ENCODE data around the gene SLC16A14. TPM values are rescaled to one million over a fixed set of nuclear protein-coding genes. Genes with fewer than 3 reads are reported as not detected.

Gene SLC16A14
- total RNA-seq, 1 experiment from 2014 or later: 0.56 TPM

DNA sequence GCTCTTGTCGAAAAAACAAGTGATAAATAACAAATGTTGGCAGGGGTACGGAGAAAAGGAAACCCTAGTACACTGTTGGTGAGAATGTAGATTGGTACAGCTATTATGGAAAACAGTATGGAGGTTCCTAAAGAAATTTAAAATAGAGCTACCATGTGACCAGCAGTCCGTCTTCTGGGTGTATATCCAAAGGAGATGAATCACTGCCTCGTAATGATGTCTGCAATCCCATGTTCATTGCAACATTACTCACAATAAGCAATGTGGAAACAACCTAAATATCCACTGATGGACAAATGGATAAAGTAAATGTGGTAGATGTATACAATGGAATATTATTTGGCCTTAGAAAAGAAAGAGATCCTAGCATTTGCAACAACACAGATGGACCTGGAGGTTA lies 50.6 kb downstream of the SLC16A14 start:
- TF ChIP-seq, protein P1, sequence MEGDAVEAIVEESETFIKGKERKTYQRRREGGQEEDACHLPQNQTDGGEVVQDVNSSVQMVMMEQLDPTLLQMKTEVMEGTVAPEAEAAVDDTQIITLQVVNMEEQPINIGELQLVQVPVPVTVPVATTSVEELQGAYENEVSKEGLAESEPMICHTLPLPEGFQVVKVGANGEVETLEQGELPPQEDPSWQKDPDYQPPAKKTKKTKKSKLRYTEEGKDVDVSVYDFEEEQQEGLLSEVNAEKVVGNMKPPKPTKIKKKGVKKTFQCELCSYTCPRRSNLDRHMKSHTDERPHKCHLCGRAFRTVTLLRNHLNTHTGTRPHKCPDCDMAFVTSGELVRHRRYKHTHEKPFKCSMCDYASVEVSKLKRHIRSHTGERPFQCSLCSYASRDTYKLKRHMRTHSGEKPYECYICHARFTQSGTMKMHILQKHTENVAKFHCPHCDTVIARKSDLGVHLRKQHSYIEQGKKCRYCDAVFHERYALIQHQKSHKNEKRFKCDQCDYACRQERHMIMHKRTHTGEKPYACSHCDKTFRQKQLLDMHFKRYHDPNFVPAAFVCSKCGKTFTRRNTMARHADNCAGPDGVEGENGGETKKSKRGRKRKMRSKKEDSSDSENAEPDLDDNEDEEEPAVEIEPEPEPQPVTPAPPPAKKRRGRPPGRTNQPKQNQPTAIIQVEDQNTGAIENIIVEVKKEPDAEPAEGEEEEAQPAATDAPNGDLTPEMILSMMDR (IDR thresholded peaks at IDR 0.05; ENCODE audit: unreplicated experiment): no peak
- H3K27me3 Mint-ChIP-seq (ENCODE audit: insufficient read depth, unreplicated experiment): no peaks in the 10 kb centered on the region
- no peaks in the 10 kb centered on the region for H3K36me3 Mint-ChIP-seq (ENCODE audit: insufficient read depth, unreplicated experiment)
- no peaks in the 10 kb centered on the region for H3K4me1 Mint-ChIP-seq (ENCODE audit: insufficient read depth, unreplicated experiment)
- no TSS peak for BruUV-seq (replicated peaks)
- H3K9me3 Mint-ChIP-seq (ENCODE audit: unreplicated experiment): peaks cover 7% of the 10 kb centered on the region
- POLR2A ChIA-PET: interaction anchor here (0.7 to 1.0 kb wide), 3 partner anchors 36 to 990 kb away, joined by 3 to 4 read pairs (median 3); no protein-coding TSS in a partner anchor
- H3K27ac Mint-ChIP-seq (ENCODE audit: low read depth, unreplicated experiment): no peak overlapping the region
- H3K4me3 Mint-ChIP-seq (ENCODE audit: unreplicated experiment): no peak overlapping the region
- DNase-seq (ENCODE audit: unreplicated experiment): peak; percentile 79
- CTCF ChIA-PET: interaction anchor here (0.9 kb wide), 1 partner anchor 50 kb away, joined by 3 read pairs; no protein-coding TSS in a partner anchor
- intact Hi-C loops (cut with micrococcal nuclease): no loop called here

DNA sequence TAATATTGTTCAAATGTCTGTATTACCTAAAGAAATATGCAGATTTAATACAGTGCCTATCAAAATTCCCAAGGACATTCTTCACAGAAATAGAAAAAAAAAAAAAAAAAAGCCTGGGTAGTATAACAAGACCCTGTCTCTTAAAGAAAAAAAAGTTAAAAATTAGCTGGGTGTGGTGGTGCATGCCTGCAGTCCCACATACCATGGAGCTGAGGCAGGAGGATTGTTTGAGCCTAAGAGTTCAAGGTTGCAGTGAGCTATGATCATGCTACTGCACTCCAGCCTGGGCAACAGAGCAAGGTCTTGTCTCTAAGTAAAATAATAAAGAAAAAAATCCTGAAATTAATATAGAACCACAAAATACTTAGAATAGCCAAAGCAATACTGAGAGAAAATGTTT lies 51.9 kb downstream of the SLC16A14 start:
- no TSS peak for BruUV-seq (replicated peaks)
- intact Hi-C loops (cut with micrococcal nuclease): no loop called here
- no peak for DNase-seq (ENCODE audit: unreplicated experiment)
- H3K4me1 Mint-ChIP-seq (ENCODE audit: insufficient read depth, unreplicated experiment): no peaks in the 10 kb centered on the region
- no peaks in the 10 kb centered on the region for H3K27me3 Mint-ChIP-seq (ENCODE audit: insufficient read depth, unreplicated experiment)
- peaks cover 7% of the 10 kb centered on the region for H3K9me3 Mint-ChIP-seq (ENCODE audit: unreplicated experiment)
- H3K27ac Mint-ChIP-seq (ENCODE audit: low read depth, unreplicated experiment): no peak overlapping the region
- ChIA-PET CTCF (interaction anchor here (0.6 to 1.2 kb wide), 5 partner anchors 9 to 241 kb away, joined by 3 to 4 read pairs (median 3); no protein-coding TSS in a partner anchor), POLR2A (interaction anchor here (1.3 kb wide), 1 partner anchor 51 kb away, joined by 3 read pairs; no protein-coding TSS in a partner anchor)
- TF ChIP-seq, protein P1 (IDR thresholded peaks at IDR 0.05; ENCODE audit: unreplicated experiment): no peak
- H3K36me3 Mint-ChIP-seq (ENCODE audit: insufficient read depth, unreplicated experiment): no peaks in the 10 kb centered on the region
- no peak overlapping the region for H3K4me3 Mint-ChIP-seq (ENCODE audit: unreplicated experiment)

DNA sequence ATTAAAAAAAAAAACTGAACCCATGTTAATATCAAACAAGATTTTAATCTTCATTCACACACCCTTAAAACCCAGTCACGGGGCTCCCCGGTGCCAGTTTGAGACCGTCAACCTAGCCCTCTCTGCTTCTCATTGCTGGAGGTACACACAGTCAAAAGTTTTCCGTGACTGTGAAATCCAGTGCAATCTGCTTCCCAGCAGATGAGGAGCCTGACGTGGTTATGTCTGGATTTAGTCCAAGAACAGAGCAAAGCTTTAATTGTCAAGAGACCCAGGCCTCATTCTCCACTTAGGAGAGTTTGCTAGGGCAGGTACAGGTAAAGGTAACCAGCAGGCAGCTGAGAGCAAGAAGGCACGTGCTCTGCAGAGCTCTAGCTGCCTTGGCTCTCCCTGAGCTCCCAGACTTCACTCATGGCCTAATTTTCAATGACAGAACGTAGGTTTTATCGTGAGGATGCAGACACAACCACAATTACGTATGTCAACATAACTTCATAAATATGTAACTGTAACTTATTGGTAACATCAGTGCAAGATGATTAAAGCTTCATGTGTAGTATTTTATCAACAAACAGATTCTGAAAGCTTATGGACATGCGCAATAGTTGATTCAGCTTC lies 56.3 kb downstream of the SLC16A14 start:
- BruUV-seq (replicated peaks): no TSS peak
- Mint-ChIP-seq H3K36me3 (ENCODE audit: insufficient read depth, unreplicated experiment) (no peaks in the 10 kb centered on the region), H3K27ac (ENCODE audit: low read depth, unreplicated experiment) (no peak overlapping the region), H3K4me1 (ENCODE audit: insufficient read depth, unreplicated experiment) (no peaks in the 10 kb centered on the region), H3K27me3 (ENCODE audit: insufficient read depth, unreplicated experiment) (no peaks in the 10 kb centered on the region), H3K9me3 (ENCODE audit: unreplicated experiment) (peaks cover 7% of the 10 kb centered on the region), H3K4me3 (ENCODE audit: unreplicated experiment) (no peak overlapping the region)
- ChIA-PET CTCF (interaction anchor here (0.6 to 1.7 kb wide), 10 partner anchors 40 to 1150 kb away, joined by 3 to 6 read pairs (median 3); partner anchors contain the start of gene CAB39), POLR2A (interaction anchor here (0.5 to 1.1 kb wide), 3 partner anchors 12 to 404 kb away, joined by 3 read pairs; no protein-coding TSS in a partner anchor)
- DNase-seq (ENCODE audit: unreplicated experiment): no peak
- intact Hi-C loops (cut with micrococcal nuclease): no loop called here
- TF ChIP-seq, protein P1 (IDR thresholded peaks at IDR 0.05; ENCODE audit: unreplicated experiment): no peak

DNA sequence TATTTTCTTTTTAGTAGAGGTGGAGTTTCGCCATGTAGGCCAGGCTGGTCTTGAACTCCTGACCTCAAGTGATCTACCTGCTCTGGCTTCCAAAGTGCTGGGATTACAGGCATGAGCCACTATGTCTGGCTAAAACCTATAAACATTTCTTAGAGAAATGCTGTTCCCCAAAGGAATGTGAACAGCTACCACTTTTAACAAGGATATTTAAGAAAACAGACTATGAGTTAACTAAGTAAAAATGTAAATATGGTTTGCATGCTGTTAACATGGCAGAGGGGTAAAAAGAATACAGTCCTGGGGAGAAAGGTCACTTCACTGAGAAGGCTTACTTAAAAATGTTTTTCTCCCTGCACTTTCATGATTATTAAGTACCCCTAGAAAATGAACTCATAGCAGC lies 57.1 kb downstream of the SLC16A14 start:
- Mint-ChIP-seq H3K9me3 (ENCODE audit: unreplicated experiment) (peaks cover 7% of the 10 kb centered on the region), H3K36me3 (ENCODE audit: insufficient read depth, unreplicated experiment) (no peaks in the 10 kb centered on the region), H3K4me3 (ENCODE audit: unreplicated experiment) (no peak overlapping the region), H3K27ac (ENCODE audit: low read depth, unreplicated experiment) (no peak overlapping the region), H3K27me3 (ENCODE audit: insufficient read depth, unreplicated experiment) (no peaks in the 10 kb centered on the region), H3K4me1 (ENCODE audit: insufficient read depth, unreplicated experiment) (no peaks in the 10 kb centered on the region)
- DNase-seq (ENCODE audit: unreplicated experiment): no peak
- BruUV-seq (replicated peaks): no TSS peak
- POLR2A ChIA-PET: interaction anchor here (1.1 kb wide), 1 partner anchor 405 kb away, joined by 3 read pairs; no protein-coding TSS in a partner anchor
- CTCF ChIA-PET: interaction anchor here (0.7 to 1.7 kb wide), 3 partner anchors 599 to 787 kb away, joined by 3 to 5 read pairs (median 3); partner anchors contain the start of gene CAB39
- intact Hi-C loops (cut with micrococcal nuclease): no loop called here
- TF ChIP-seq, protein P1 (IDR thresholded peaks at IDR 0.05; ENCODE audit: unreplicated experiment): no peak
